Transverse colon (tissue), 3 donors: Measurements from ENCODE around the gene PLAC8L1.
"Not testable (repeated sequence)": the region's sequence is repeated elsewhere in the genome, so short reads cannot be mapped to it uniquely, and the experiment has no call there.

ENCODE experiments used
- CTCF ChIP-seq, 5 experiments: fragments of 200-600 bp in 3 of 5; fragments of 450-650 bp in 2 of 5; sonication (generic) in 3 of 5; IDR thresholded peaks; 1 replicate in 2 of 5; 2 replicates in 3 of 5; pipeline ENCODE4 v1.5.1; 2016 to 2017; ENCODE audit warnings: antibody characterized with exemption in 5 of 5, inconsistent platforms in 3 of 5, mild to moderate bottlenecking in 2 of 5, moderate library complexity in 1 of 5
- EP300 ChIP-seq: sonication (generic); formaldehyde crosslinking; IDR thresholded peaks from one replicate; pipeline ENCODE4 v1.6.1; 2017; ENCODE audit warnings: antibody characterized with exemption, low read depth
- POLR2A ChIP-seq: fragments of 450-650 bp; IDR thresholded peaks from one replicate; pipeline ENCODE4 v1.6.1; 2016; ENCODE audit warnings: antibody characterized with exemption, mild to moderate bottlenecking, moderate library complexity

- TF ChIP-seq EP300; POLR2A; CTCF (IDR thresholded peaks at IDR 0.05): not testable (repeated sequence)
Measured at GRCh38 chr5:146117216-146117615, 11.8 kb upstream of the PLAC8L1 start.
